CD4-positive, alpha-beta T cell (primary cell): Measurements from ENCODE around the gene NDUFA8. TPM values are rescaled to one million over a fixed set of nuclear protein-coding genes. Genes with fewer than 3 reads are reported as not detected.

ENCODE experiments used
- ATAC-seq: fragments of 200-7000 bp; cut with Tn5 transposase; one replicate; pipeline ENCODE4 v1.10.0; 2022; ENCODE audit warnings: mild to moderate bottlenecking; ENCODE audit not compliant: poor library complexity
- CTCF ChIA-PET: fragments of 350-600 bp; sonication (Branson Sonifier 250); formaldehyde crosslinking; loops from one replicate; lab custom pipeline; 2021; ENCODE audit warnings: antibody characterized with exemption, inconsistent platforms; lab: Charles Lee
- POLR2A ChIA-PET: fragments of 350-600 bp; sonication (Branson Sonifier 250); formaldehyde crosslinking; loops from one replicate; lab custom pipeline; 2021; ENCODE audit warnings: antibody characterized with exemption, inconsistent platforms; lab: Charles Lee
- DNase-seq, 14 experiments: peaks; one replicate each; pipeline ENCODE4 v3.0.0-alpha.2; 2013 to 2020; ENCODE audit warnings: mixed read lengths in 2 of 14
- H3K27ac ChIP-seq, 2 donors: one replicate each; pipeline versions ENCODE4 v1.5.1 to v1.7.0; 2013; ENCODE audit warnings: low read length in 2 of 2, low read depth in 1 of 2, mild to moderate bottlenecking in 1 of 2
- H3K27me3 ChIP-seq, 2 experiments: 1 replicate in 1 of 2; 2 replicates in 1 of 2; pipeline versions ENCODE4 v1.6.1 to v1.7.0; 2013; ENCODE audit warnings: low read length in 2 of 2, control low read depth in 1 of 2, mild to moderate bottlenecking in 1 of 2, moderate library complexity in 1 of 2; ENCODE audit not compliant: insufficient read depth in 2 of 2, control insufficient read depth in 1 of 2
- H3K36me3 ChIP-seq: one replicate; pipeline ENCODE4 v1.6.1; 2013; ENCODE audit warnings: low read length, control low read depth; ENCODE audit not compliant: insufficient read depth
- H3K4me1 ChIP-seq: one replicate; pipeline ENCODE4 v1.6.1; 2013; ENCODE audit warnings: low read length, control low read depth; ENCODE audit not compliant: insufficient read depth
- H3K4me3 ChIP-seq: one replicate; pipeline ENCODE4 v1.5.1; 2013; ENCODE audit warnings: mild to moderate bottlenecking, low read length, moderate library complexity
- H3K9me3 ChIP-seq, 2 experiments: 1 replicate in 1 of 2; 2 replicates in 1 of 2; pipeline versions ENCODE4 v1.6.1 to v1.7.0; 2013; ENCODE audit warnings: low read length in 2 of 2, mild to moderate bottlenecking in 2 of 2, control low read depth in 1 of 2, moderate library complexity in 1 of 2; ENCODE audit not compliant: control insufficient read depth in 1 of 2, insufficient read depth in 1 of 2
- H3K27ac Mint-ChIP-seq: one replicate; pipeline ENCODE4 v1.8.0; 2020; ENCODE audit warnings: mixed read lengths
- H3K27me3 Mint-ChIP-seq: one replicate; pipeline ENCODE4 v1.8.0; 2021; ENCODE audit warnings: mixed read lengths
- H3K36me3 Mint-ChIP-seq: one replicate; pipeline ENCODE4 v1.8.0; 2021; ENCODE audit warnings: low read depth, mixed read lengths
- H3K4me1 Mint-ChIP-seq: one replicate; pipeline ENCODE4 v1.8.0; 2021; ENCODE audit warnings: low read depth, mixed read lengths
- H3K4me3 Mint-ChIP-seq: one replicate; pipeline ENCODE4 v1.8.0; 2020; ENCODE audit warnings: mild to moderate bottlenecking, mixed read lengths
- H3K9me3 Mint-ChIP-seq: one replicate; pipeline ENCODE4 v1.8.0; 2020; ENCODE audit warnings: mixed read lengths
- CTCF ChIP-seq: fragments of 200-600 bp; IDR thresholded peaks from one replicate; pipeline ENCODE4 v1.8.0; 2022; ENCODE audit warnings: antibody characterized with exemption, mild to moderate bottlenecking
- intact Hi-C, 2 experiments: fragments of 100-400 bp; cut with DNase I in 1 of 2; cut with micrococcal nuclease in 1 of 2; formaldehyde crosslinking; loops; one replicate each; pipeline versions ENCODE4 v1.15.1 to v1.9.0; 2023 to 2025; cut with DNase I, micrococcal nuclease
- total RNA-seq, 174 experiments: library from RNA in 2 of 174; stranded (reverse) in 2 of 174; gene quantifications; one replicate each; pipeline ENCODE4 v1.2.3 and lab custom pipeline; 2021 to 2026

Gene NDUFA8
- total RNA-seq, 2 experiments from 2014 or later: 4.5 to 5.0 TPM

GRCh38 chr9:122121931-122122330 lies 37.6 kb downstream of the NDUFA8 start:
- no peak for TF ChIP-seq CTCF
- Histone ChIP-seq H3K4me3 (no peak overlapping the region), H3K9me3 (peaks cover 0 to under 1% of the 10 kb centered on the region in 2 experiments), H3K27ac (no peak overlapping the region), H3K4me1 (peaks cover 24% of the 10 kb centered on the region), H3K36me3 (no peaks in the 10 kb centered on the region), H3K27me3 (peaks cover 13 to 15% of the 10 kb centered on the region in 2 experiments)
- Mint-ChIP-seq H3K4me1 (peaks cover 21% of the 10 kb centered on the region), H3K36me3 (no peaks in the 10 kb centered on the region), H3K27ac (no peak overlapping the region), H3K27me3 (peaks cover 35% of the 10 kb centered on the region), H3K4me3 (no peak overlapping the region), H3K9me3 (no peaks in the 10 kb centered on the region)
- CTCF ChIA-PET: interaction anchor here (1.0 to 1.3 kb wide), 3 partner anchors 23 to 229 kb away, joined by 3 to 5 read pairs (median 4); no protein-coding TSS in a partner anchor
- ATAC-seq (no peak), DNase-seq (no peak)
- intact Hi-C loops: no loop called here
- POLR2A ChIA-PET: no interaction called here

GRCh38 chr9:122121391-122121790 lies 38.2 kb downstream of the NDUFA8 start:
- H3K4me3 Mint-ChIP-seq: no peak overlapping the region
- DNase-seq (no peak), ATAC-seq (no peak)
- H3K4me1 ChIP-seq: peaks cover 18% of the 10 kb centered on the region
- TF ChIP-seq CTCF: no peak
- H3K9me3 Mint-ChIP-seq: no peaks in the 10 kb centered on the region
- peaks cover 31% of the 10 kb centered on the region for H3K27me3 Mint-ChIP-seq
- H3K4me1 Mint-ChIP-seq: peaks cover 17% of the 10 kb centered on the region
- H3K27ac Mint-ChIP-seq: no peak overlapping the region
- peaks cover 10 to 11% of the 10 kb centered on the region in 2 experiments for H3K27me3 ChIP-seq
- no peak overlapping the region for H3K4me3 ChIP-seq
- no peaks in the 10 kb centered on the region for H3K36me3 ChIP-seq
- CTCF ChIA-PET: interaction anchor here (0.5 to 1.3 kb wide), 3 partner anchors 22 to 229 kb away, joined by 3 to 5 read pairs (median 4); no protein-coding TSS in a partner anchor
- H3K9me3 ChIP-seq: no peaks in the 10 kb centered on the region
- no peaks in the 10 kb centered on the region for H3K36me3 Mint-ChIP-seq
- POLR2A ChIA-PET: no interaction called here
- intact Hi-C loops: no loop called here
- H3K27ac ChIP-seq: no peak overlapping the region

GRCh38 chr9:122120316-122121071 lies 39.1 kb downstream of the NDUFA8 start:
- H3K4me3 Mint-ChIP-seq: no peak overlapping the region

More at GRCh38 chr9:122120316-122121071, 39.1 kb downstream of the NDUFA8 start:
- CTCF ChIA-PET: interaction anchor here (1.0 to 1.3 kb wide), 3 partner anchors 21 to 230 kb away, joined by 3 to 5 read pairs (median 4); no protein-coding TSS in a partner anchor
- no peak overlapping the region for H3K27ac ChIP-seq
- intact Hi-C loops: loop anchor here in 1 of 2 experiments (1.0 kb wide), 1 partner anchor 20 kb away; no protein-coding TSS in a partner anchor
- H3K27me3 ChIP-seq: peaks cover under 1 to 2% of the 10 kb centered on the region in 2 experiments
- Mint-ChIP-seq H3K27ac (no peak overlapping the region), H3K9me3 (no peaks in the 10 kb centered on the region), H3K27me3 (peaks cover 22% of the 10 kb centered on the region), H3K4me1 (peaks cover 11% of the 10 kb centered on the region), H3K36me3 (no peaks in the 10 kb centered on the region)
- H3K4me3 ChIP-seq: no peak overlapping the region
- no peaks in the 10 kb centered on the region for H3K36me3 ChIP-seq
- TF ChIP-seq CTCF: no peak
- H3K9me3 ChIP-seq: no peaks in the 10 kb centered on the region
- POLR2A ChIA-PET: no interaction called here
- DNase-seq (no peak), ATAC-seq (no peak)
- H3K4me1 ChIP-seq: peaks cover 10% of the 10 kb centered on the region
